Calu3 (cell line): ENCODE results near the gene NAV2. TPM values are rescaled to one million over a fixed set of nuclear protein-coding genes. Genes with fewer than 3 reads are reported as not detected.
A peak's percentile ranks its signal among the peaks of the same experiment; 100 is the strongest.

Source experiments
- BruUV-seq: library from RNA; stranded (reverse); fragments of 400-500 nt; replicated peaks from 2 replicates; lab custom pipeline; 2021; lab: Mats Ljungman, UMichigan
- CTCF ChIA-PET: fragments of 300-600 bp; sonication (Branson Sonifier 250); formaldehyde crosslinking; loops from one replicate; lab custom pipeline; 2022; ENCODE audit warnings: antibody characterized with exemption; lab: Charles Lee
- DNase-seq: peaks from one replicate; pipeline ENCODE4 v3.0.0; 2022
- H3K27ac Mint-ChIP-seq: one replicate; pipeline ENCODE4 v1.8.0; 2022; ENCODE audit warnings: mixed read lengths; ENCODE audit not compliant: unreplicated experiment
- H3K27me3 Mint-ChIP-seq: one replicate; pipeline ENCODE4 v1.8.0; 2022; ENCODE audit warnings: mixed read lengths; ENCODE audit not compliant: unreplicated experiment
- H3K36me3 Mint-ChIP-seq: one replicate; pipeline ENCODE4 v1.8.0; 2022; ENCODE audit warnings: mild to moderate bottlenecking, moderate library complexity, mixed read lengths; ENCODE audit not compliant: insufficient read depth, unreplicated experiment
- H3K4me1 Mint-ChIP-seq: one replicate; pipeline ENCODE4 v1.8.0; 2022; ENCODE audit warnings: mild to moderate bottlenecking, low read depth, mixed read lengths; ENCODE audit not compliant: unreplicated experiment
- H3K4me3 Mint-ChIP-seq: one replicate; pipeline ENCODE4 v1.8.0; 2022; ENCODE audit warnings: mild to moderate bottlenecking, low read depth, moderate library complexity, mixed read lengths; ENCODE audit not compliant: unreplicated experiment
- H3K9me3 Mint-ChIP-seq: one replicate; pipeline ENCODE4 v1.8.0; 2022; ENCODE audit warnings: low read depth, mixed read lengths; ENCODE audit not compliant: unreplicated experiment
- CTCF ChIP-seq: fragments of 200-600 bp; IDR thresholded peaks from one replicate; pipeline ENCODE4 v1.8.0; 2022; ENCODE audit warnings: antibody characterized with exemption; ENCODE audit not compliant: unreplicated experiment
- intact Hi-C: fragments of 100-400 bp; cut with micrococcal nuclease; formaldehyde crosslinking; loops from one replicate; pipeline ENCODE4 v1.10.0; 2022; ENCODE audit not compliant: unreplicated experiment
- total RNA-seq: library from RNA; stranded (reverse); gene quantifications from 2 replicates; pipeline ENCODE4 v1.2.3, GENCODE V29; 2022

NAV2 gene
- total RNA-seq, 1 experiment from 2014 or later, result 21.4 TPM

- CTCF ChIA-PET, result interaction anchor here (0.5 kb wide), 1 partner anchor 177 kb away, joined by 3 read pairs; no protein-coding TSS in a partner anchor
- intact Hi-C loops, result loop anchor here (2.0 to 5.0 kb wide), 3 partner anchors 42 to 63 kb away; no protein-coding TSS in a partner anchor
- BruUV-seq, result no TSS peak
- Mint-ChIP-seq H3K27me3 (peaks cover 11% of the 10 kb centered on the region), H3K4me3 (no peak overlapping the region), H3K27ac (no peak overlapping the region), H3K4me1 (peaks cover 39% of the 10 kb centered on the region), H3K9me3 (no peaks in the 10 kb centered on the region), H3K36me3 (no peaks in the 10 kb centered on the region)
- DNase-seq, result no peak
- TF ChIP-seq CTCF, result no peak
Measured at GRCh38 chr11:19949606-19950005, 237.0 kb downstream of the NAV2 start.

GRCh38 chr11:19951558-19952115 is 239.0 kb downstream of the NAV2 start:
- Mint-ChIP-seq H3K9me3 (no peaks in the 10 kb centered on the region), H3K27me3 (no peaks in the 10 kb centered on the region), H3K36me3 (no peaks in the 10 kb centered on the region), H3K4me1 (peaks cover 38% of the 10 kb centered on the region), H3K4me3 (no peak overlapping the region), H3K27ac (no peak overlapping the region)
- BruUV-seq, result no TSS peak
- CTCF ChIA-PET, result interaction anchor here (0.8 to 3.0 kb wide), 5 partner anchors 12 to 182 kb away, joined by 3 to 25 read pairs (median 21); no protein-coding TSS in a partner anchor
- peak; percentile 44 for DNase-seq
- intact Hi-C loops, result loop anchor here (1.0 to 5.0 kb wide), 5 partner anchors 44 to 181 kb away; no protein-coding TSS in a partner anchor
- TF ChIP-seq CTCF, result peak; percentile 24

GRCh38 chr11:19952116-19952605 is 239.5 kb downstream of the NAV2 start:
- no TSS peak for BruUV-seq
- CTCF ChIA-PET, result interaction anchor here (2.1 to 3.0 kb wide), 4 partner anchors 13 to 181 kb away, joined by 5 to 25 read pairs (median 22); no protein-coding TSS in a partner anchor
- Mint-ChIP-seq H3K27ac (no peak overlapping the region), H3K9me3 (no peaks in the 10 kb centered on the region), H3K36me3 (no peaks in the 10 kb centered on the region), H3K27me3 (no peaks in the 10 kb centered on the region), H3K4me3 (no peak overlapping the region), H3K4me1 (peaks cover 38% of the 10 kb centered on the region)
- DNase-seq, result no peak
- intact Hi-C loops, result loop anchor here (5.0 kb wide), 1 partner anchor 45 kb away; no protein-coding TSS in a partner anchor
- no peak for TF ChIP-seq CTCF

- Mint-ChIP-seq H3K27me3 (no peaks in the 10 kb centered on the region), H3K4me1 (peaks cover 38% of the 10 kb centered on the region), H3K9me3 (no peaks in the 10 kb centered on the region), H3K4me3 (no peak overlapping the region), H3K27ac (peak overlapping the region; percentile 40), H3K36me3 (no peaks in the 10 kb centered on the region)
- BruUV-seq, result no TSS peak
- no peak for TF ChIP-seq CTCF
- CTCF ChIA-PET, result interaction anchor here (1.6 to 3.0 kb wide), 5 partner anchors 14 to 180 kb away, joined by 5 to 25 read pairs (median 21); no protein-coding TSS in a partner anchor
- no peak for DNase-seq
- intact Hi-C loops, result loop anchor here (5.0 kb wide), 1 partner anchor 46 kb away; no protein-coding TSS in a partner anchor
Measured at GRCh38 chr11:19952911-19953310, 240.3 kb downstream of the NAV2 start.
